NT2/D1 (cell line): Measurements from ENCODE around the gene SLC6A20.

Experiments used
- SUZ12 ChIP-seq: IDR thresholded peaks from 2 replicates; pipeline ENCODE4 v1.6.1; 2011; ENCODE audit not compliant: insufficient read length, insufficient read depth; ENCODE audit errors: extremely low read depth
- YY1 ChIP-seq: IDR thresholded peaks from 2 replicates; pipeline ENCODE4 v1.6.1; 2011; ENCODE audit not compliant: insufficient read length, insufficient read depth
- ZNF274 ChIP-seq: IDR thresholded peaks from 2 replicates; pipeline ENCODE4 v1.6.1; 2011; ENCODE audit warnings: mild to moderate bottlenecking, low read depth, low read length

DNA sequence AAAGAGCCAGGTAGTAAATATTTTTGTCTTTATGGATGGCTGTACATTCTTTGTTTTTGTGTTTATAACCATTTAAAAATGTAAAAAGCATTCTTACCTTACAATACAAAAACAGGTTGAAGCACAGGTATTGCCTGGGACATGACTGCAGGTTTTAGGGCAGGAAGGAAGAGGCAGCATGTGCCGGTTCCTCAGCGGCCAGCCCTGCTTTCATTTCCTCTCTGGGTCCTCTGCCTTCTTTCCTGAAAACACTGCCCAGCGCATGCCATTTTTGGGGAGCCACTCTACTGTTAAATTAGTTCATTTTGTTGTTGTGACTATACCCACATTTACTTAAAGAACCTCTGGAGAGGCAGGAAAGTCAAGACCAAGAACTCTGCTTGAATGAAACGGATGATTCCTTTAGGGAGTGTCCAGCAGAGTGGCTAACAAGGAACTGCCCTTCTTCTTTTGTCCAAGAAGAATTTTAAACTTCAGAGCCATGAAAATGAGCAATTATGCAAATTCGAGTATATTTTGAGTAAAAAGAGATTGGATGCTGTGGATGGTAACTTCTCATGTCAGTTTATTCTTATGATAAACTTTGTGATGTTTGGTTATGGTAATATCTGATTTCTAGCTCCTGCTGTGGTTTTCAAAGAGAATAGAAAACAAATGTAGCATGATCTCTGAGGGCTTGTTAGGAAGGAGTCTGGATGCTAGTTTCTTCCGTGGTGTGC lies 54.4 kb downstream of the SLC6A20 start:
- no peak for TF ChIP-seq ZNF274
- TF ChIP-seq YY1: no peak
- TF ChIP-seq SUZ12: no peak
